Dendritic cell treated with granulocyte-macrophage colony-stimulating factor and Interleukin-4, amounts not matched to agents 40 ng/mL and 50 ng/mL, for 4 days (primary cell): ENCODE measurements around the gene SUV39H1.
A peak's percentile ranks its signal among the peaks of the same experiment; 100 is the strongest.
"Not testable (repeated sequence)": the region's sequence is repeated elsewhere in the genome, so short reads cannot be mapped to it uniquely, and the experiment has no call there.

Experiments
- H3K27ac Mint-ChIP-seq: one replicate; pipeline ENCODE4 v1.8.0; 2022; ENCODE audit warnings: mild to moderate bottlenecking, mixed read lengths
- H3K27me3 Mint-ChIP-seq: one replicate; pipeline ENCODE4 v1.8.0; 2022; ENCODE audit warnings: mild to moderate bottlenecking, mixed read lengths
- H3K36me3 Mint-ChIP-seq: one replicate; pipeline ENCODE4 v1.8.0; 2022; ENCODE audit warnings: low read depth, mixed read lengths
- H3K4me1 Mint-ChIP-seq: one replicate; pipeline ENCODE4 v1.8.0; 2022; ENCODE audit warnings: low read depth, mixed read lengths
- H3K4me3 Mint-ChIP-seq: one replicate; pipeline ENCODE4 v1.8.0; 2022; ENCODE audit warnings: mild to moderate bottlenecking, moderate library complexity, mixed read lengths
- H3K9me3 Mint-ChIP-seq: one replicate; pipeline ENCODE4 v1.8.0; 2022; ENCODE audit warnings: mixed read lengths
- intact Hi-C: fragments of 100-400 bp; cut with micrococcal nuclease; formaldehyde crosslinking; loops from one replicate; pipeline ENCODE4 v1.15.0; 2022

Gene SUV39H1

DNA sequence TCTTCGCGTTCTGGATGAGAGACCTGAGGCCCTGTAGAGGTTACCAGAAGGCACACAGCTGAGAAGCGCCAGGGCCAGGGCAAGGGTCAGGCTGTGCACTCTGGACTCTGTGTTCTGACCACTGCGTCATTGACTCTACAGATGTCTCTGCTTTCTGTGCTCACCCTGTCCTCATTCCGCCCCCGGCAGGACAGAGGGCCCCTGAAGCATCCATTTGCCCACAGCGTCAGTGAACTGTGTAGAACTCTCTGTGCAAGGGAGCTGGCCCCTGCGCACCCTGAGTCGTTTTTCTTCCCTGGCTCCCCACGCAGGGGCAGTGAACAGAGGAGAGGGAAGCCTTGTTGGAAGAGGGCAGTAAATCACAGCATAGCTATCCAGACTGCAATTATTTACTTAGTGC, 19.0 kb upstream of the SUV39H1 start:
- Mint-ChIP-seq H3K36me3 (peaks cover 10% of the 10 kb centered on the region), H3K4me3 (peak overlapping the region; percentile 92), H3K27ac (peak overlapping the region; percentile 96), H3K27me3 (no peaks in the 10 kb centered on the region), H3K4me1 (peaks cover 45% of the 10 kb centered on the region), H3K9me3 (no peaks in the 10 kb centered on the region)
- intact Hi-C loops: no loop called here

DNA sequence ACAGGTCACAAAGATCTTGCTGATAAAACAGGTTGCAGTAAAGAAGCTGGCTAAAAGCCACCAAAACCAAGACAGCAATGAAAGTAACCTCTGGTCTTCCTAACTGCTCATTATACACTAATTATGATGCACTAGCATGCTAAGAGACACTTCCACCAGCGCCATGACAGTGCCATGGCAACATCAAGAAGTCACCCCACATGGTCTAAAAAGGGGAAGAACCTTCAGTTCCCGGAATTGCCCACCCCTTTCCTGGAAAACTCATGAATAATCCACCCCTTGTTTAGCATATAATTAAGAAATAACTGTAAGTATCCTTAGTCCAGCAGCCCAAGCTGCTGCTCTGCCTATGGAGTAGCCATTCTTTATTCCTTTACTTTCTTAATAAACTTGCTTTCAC, 16.1 kb upstream of the SUV39H1 start:
- H3K27me3 Mint-ChIP-seq, H3K9me3 Mint-ChIP-seq, H3K4me3 Mint-ChIP-seq: not testable (repeated sequence)
- Mint-ChIP-seq H3K4me1 (peaks cover 70% of the 10 kb centered on the region), H3K36me3 (peaks cover 29% of the 10 kb centered on the region), H3K27ac (peak overlapping the region; percentile 99)
- intact Hi-C loops: loop anchor here (5.0 kb wide), 1 partner anchor 122 kb away; the partner anchor contains the start of gene HDAC6

DNA sequence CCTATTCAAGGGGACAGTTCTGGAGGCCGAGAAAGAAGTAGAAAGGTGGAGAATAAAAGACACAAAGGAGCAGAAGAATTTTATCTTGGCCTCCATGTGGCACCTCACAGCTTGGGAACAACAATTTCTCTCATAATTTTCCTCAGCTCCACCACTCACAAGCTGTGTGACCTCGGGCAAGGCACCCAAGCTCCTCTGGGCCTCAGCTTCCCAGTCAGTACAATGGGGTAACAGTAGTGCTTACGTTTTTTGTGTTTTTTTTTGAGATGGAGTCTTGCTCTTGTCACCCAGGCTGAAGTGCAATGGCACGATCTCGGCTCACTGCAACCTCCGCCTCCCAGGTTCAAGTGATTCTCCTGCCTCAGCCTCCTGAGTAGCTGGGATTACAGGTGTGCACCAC, 15.6 kb upstream of the SUV39H1 start:
- peak overlapping the region; percentile 99 for H3K27ac Mint-ChIP-seq
- intact Hi-C loops: loop anchor here (5.0 kb wide), 1 partner anchor 121 kb away; the partner anchor contains the start of gene HDAC6
- not testable (repeated sequence) for H3K27me3 Mint-ChIP-seq, H3K9me3 Mint-ChIP-seq, H3K4me3 Mint-ChIP-seq
- peaks cover 34% of the 10 kb centered on the region for H3K36me3 Mint-ChIP-seq
- peaks cover 75% of the 10 kb centered on the region for H3K4me1 Mint-ChIP-seq

DNA sequence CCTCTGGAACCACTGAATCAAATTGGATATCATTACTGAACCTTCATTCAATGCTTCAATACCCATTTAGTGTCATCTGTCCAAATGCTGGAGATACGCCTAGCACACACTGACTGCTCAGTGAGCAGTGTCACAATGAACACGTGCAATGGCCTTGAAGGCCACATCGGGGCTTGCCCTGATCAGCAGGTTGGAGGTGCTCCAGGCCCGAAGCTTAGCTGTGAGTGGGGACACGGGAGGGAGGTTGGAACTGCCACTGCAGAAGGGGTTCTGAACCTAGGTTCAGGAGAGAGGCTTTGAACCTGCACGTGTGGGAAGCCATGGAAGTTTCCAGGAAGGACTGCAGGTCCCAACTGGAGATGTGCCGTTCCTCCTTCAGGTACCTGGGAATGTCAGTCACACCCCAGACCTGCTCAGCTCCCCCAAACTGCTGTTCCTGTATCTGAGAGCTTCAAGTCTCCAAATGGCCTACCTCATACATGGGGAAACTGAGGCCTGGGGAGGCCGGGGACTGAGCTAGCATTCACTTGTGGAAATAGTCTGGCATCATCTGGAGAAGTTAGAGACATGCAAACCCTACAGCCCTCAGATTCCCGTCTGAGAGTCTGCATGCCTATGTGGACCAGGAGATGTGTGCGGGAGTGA, 14.9 kb upstream of the SUV39H1 start:
- intact Hi-C loops: loop anchor here (2.0 to 5.0 kb wide), 2 partner anchors 121 to 215 kb away; partner anchors contain the start of genes HDAC6, PQBP1 and TIMM17B
- H3K27me3 Mint-ChIP-seq: no peaks in the 10 kb centered on the region
- peaks cover 41% of the 10 kb centered on the region for H3K36me3 Mint-ChIP-seq
- H3K4me3 Mint-ChIP-seq: peak overlapping the region; percentile 99
- no peaks in the 10 kb centered on the region for H3K9me3 Mint-ChIP-seq
- H3K27ac Mint-ChIP-seq: peak overlapping the region; percentile 99
- H3K4me1 Mint-ChIP-seq: peaks cover 82% of the 10 kb centered on the region

DNA sequence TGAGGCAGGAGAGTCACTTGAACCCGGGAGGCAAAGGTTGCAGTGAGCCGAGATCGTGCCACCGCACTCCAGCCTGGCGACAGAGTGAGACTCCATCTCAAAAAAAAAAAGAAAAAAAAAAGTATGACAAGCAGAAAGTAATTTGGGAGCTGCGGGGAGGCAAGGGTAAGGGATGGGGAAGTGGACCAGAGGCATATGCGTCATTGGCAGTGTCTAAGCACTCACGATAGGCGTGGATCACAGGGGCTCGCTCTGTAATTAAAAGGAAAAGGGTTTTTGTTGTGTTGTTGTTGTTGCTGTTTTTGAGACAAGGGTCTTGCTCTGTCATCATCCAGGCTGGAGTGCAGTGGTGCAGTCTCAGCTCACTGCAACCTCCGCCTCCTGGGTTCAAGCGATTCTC, 13.7 kb upstream of the SUV39H1 start:
- not testable (repeated sequence) for H3K9me3 Mint-ChIP-seq, H3K27me3 Mint-ChIP-seq
- H3K36me3 Mint-ChIP-seq: peaks cover 42% of the 10 kb centered on the region
- peaks cover 83% of the 10 kb centered on the region for H3K4me1 Mint-ChIP-seq
- H3K27ac Mint-ChIP-seq: peak overlapping the region; percentile 99
- intact Hi-C loops: loop anchor here (1.0 to 5.0 kb wide), 3 partner anchors 14 to 214 kb away; partner anchors contain the start of genes HDAC6, PQBP1, SUV39H1 and TIMM17B
- H3K4me3 Mint-ChIP-seq: peak overlapping the region; percentile 99

DNA sequence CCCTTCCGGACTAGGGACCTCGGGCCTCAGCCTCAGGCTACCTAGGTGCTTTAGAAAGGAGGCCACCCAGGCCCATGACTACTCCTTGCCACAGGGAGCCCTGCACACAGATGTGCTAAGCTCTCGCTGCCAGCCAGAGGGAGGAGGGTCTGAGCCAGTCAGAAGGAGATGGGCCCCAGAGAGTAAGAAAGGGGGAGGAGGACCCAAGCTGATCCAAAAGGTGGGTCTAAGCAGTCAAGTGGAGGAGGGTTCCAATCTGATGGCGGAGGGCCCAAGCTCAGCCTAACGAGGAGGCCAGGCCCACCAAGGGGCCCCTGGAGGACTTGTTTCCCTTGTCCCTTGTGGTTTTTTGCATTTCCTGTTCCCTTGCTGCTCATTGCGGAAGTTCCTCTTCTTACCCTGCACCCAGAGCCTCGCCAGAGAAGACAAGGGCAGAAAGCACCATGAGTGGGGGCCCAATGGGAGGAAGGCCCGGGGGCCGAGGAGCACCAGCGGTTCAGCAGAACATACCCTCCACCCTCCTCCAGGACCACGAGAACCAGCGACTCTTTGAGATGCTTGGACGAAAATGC, 13.0 kb upstream of the SUV39H1 start, which contains the start of gene WAS:
TSS of gene WAS (plus strand) at position 389 of the 572 bp plus-strand sequence. CDS start at position 444, 55 bp downstream.
- intact Hi-C loops: loop anchor here (1.0 to 5.0 kb wide), 3 partner anchors 13 to 213 kb away; partner anchors contain the start of genes HDAC6, PQBP1, SUV39H1 and TIMM17B
- H3K27ac Mint-ChIP-seq: peak within 1 kb of the TSS; percentile 99
- H3K4me1 Mint-ChIP-seq: peaks cover 80% of the 10 kb centered on the region
- no peaks in the 10 kb centered on the region for H3K27me3 Mint-ChIP-seq
- H3K9me3 Mint-ChIP-seq: no peaks in the 10 kb centered on the region
- H3K36me3 Mint-ChIP-seq: peaks cover 49% of the 10 kb centered on the region
- peak within 1 kb of the TSS; percentile 99 for H3K4me3 Mint-ChIP-seq

DNA sequence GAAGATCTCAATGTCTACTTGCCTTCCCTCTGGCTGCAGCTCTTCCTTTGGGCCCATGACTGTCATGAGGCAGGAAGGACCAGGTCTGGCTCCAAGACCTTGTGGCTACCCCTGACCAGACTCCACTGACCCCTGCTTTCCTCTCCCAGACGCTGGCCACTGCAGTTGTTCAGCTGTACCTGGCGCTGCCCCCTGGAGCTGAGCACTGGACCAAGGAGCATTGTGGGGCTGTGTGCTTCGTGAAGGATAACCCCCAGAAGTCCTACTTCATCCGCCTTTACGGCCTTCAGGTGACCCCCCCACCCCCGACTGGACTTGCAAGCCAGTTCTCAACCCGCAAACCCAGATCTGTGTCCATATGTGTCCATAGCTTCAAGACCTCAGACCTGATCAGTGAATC, 12.4 kb upstream of the SUV39H1 start:
- Mint-ChIP-seq H3K27me3 (no peaks in the 10 kb centered on the region), H3K4me1 (peaks cover 80% of the 10 kb centered on the region), H3K9me3 (no peaks in the 10 kb centered on the region)

DNA sequence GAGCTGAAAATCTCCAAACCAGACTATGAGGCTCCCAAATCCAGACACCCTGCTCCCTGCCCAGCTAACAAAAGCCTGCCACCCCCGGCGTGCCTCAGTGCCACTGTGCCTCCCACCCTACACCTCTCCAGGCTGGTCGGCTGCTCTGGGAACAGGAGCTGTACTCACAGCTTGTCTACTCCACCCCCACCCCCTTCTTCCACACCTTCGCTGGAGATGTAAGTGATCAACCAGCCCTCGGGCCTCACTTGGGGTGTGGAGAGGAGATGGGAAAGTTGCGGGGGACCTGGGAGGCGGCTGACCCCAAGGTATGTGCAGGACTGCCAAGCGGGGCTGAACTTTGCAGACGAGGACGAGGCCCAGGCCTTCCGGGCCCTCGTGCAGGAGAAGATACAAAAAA, 11.1 kb upstream of the SUV39H1 start:
- H3K27ac Mint-ChIP-seq: peak overlapping the region; percentile 99
- intact Hi-C loops: no loop called here
- peak overlapping the region; percentile 99 for H3K4me3 Mint-ChIP-seq
- peaks cover 68% of the 10 kb centered on the region for H3K36me3 Mint-ChIP-seq
- peaks cover 71% of the 10 kb centered on the region for H3K4me1 Mint-ChIP-seq
- H3K9me3 Mint-ChIP-seq: no peaks in the 10 kb centered on the region
- H3K27me3 Mint-ChIP-seq: no peaks in the 10 kb centered on the region

More for the DNA sequence above, 12.4 kb upstream of the SUV39H1 start:
- Mint-ChIP-seq H3K4me3 (peak overlapping the region; percentile 99), H3K36me3 (peaks cover 56% of the 10 kb centered on the region), H3K27ac (peak overlapping the region; percentile 99)
- intact Hi-C loops: loop anchor here (5.0 kb wide), 1 partner anchor 118 kb away; the partner anchor contains the start of gene HDAC6

DNA sequence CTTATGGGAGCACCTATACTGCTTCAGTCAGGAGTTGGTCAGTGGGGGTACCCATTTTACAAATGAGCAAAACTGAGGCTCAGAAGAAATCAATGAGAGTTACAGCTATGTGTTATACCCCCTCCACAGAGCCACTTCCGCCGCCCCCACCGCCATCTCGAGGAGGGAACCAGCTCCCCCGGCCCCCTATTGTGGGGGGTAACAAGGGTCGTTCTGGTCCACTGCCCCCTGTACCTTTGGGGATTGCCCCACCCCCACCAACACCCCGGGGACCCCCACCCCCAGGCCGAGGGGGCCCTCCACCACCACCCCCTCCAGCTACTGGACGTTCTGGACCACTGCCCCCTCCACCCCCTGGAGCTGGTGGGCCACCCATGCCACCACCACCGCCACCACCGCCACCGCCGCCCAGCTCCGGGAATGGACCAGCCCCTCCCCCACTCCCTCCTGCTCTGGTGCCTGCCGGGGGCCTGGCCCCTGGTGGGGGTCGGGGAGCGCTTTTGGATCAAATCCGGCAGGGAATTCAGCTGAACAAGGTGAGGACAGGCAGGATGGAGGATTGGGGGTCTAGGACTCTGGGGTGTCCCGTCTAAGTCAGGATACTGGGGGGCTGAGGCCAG, 7.9 kb upstream of the SUV39H1 start:
- peaks cover 82% of the 10 kb centered on the region for H3K36me3 Mint-ChIP-seq
- no peaks in the 10 kb centered on the region for H3K27me3 Mint-ChIP-seq
- H3K4me3 Mint-ChIP-seq: no peak overlapping the region
- no peak overlapping the region for H3K27ac Mint-ChIP-seq
- peaks cover 43% of the 10 kb centered on the region for H3K4me1 Mint-ChIP-seq
- H3K9me3 Mint-ChIP-seq: no peaks in the 10 kb centered on the region
- intact Hi-C loops: no loop called here

DNA sequence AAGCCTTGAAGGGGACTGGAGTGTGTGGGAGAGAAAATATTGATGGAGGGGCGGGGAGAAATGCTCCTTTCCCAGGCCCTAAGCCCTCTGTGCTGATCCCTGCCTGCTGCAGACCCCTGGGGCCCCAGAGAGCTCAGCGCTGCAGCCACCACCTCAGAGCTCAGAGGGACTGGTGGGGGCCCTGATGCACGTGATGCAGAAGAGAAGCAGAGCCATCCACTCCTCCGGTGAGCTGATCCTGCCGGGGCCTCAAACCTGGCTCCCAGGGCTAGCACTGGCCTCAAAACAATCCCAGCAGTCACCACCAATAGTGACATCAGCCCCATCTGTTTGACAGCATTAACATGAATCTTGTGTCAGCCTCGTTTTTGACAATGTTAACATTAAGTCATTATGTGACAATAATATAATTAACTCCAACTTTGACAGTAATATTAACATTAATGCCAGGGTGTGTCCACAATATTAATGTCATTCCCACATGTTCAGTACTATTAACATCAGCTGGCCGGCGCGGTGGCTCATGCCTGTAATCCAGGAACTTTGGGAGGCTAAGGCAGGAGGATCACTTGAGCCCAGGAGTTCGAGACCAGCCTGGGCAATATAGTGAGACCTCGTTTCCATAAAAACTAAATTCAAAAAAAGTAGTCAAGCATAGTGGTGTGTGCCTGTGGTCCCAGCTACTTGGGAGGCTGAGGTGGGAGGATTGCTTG, 7.2 kb upstream of the SUV39H1 start:
- intact Hi-C loops: no loop called here
- peaks cover 38% of the 10 kb centered on the region for H3K4me1 Mint-ChIP-seq
- H3K27ac Mint-ChIP-seq: no peak overlapping the region
- no peaks in the 10 kb centered on the region for H3K27me3 Mint-ChIP-seq
- H3K4me3 Mint-ChIP-seq: no peak overlapping the region
- H3K36me3 Mint-ChIP-seq: peaks cover 75% of the 10 kb centered on the region
- H3K9me3 Mint-ChIP-seq: no peaks in the 10 kb centered on the region

DNA sequence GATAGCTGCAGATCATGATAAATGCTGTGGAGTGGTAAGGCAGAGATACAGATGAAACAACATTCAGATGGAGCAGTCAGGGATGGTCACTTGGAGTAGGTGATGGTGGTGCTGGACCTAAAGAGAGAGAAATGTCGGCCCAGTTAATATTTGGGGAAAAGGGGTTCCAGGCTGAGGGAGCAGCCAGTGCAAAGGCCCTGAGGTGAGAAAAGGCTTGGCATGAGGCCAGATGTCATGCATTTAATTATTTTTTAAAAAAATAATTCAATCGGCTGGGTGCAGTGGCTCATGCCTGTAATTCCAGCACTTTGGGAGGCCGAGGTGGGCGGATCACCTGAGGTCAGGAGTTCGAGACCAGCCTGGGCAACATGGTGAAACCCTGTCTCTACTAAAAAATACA, 4.8 kb upstream of the SUV39H1 start:
- H3K27ac Mint-ChIP-seq, intact Hi-C loops, H3K4me3 Mint-ChIP-seq, H3K9me3 Mint-ChIP-seq, H3K27me3 Mint-ChIP-seq: not testable (repeated sequence)
- Mint-ChIP-seq H3K36me3 (peaks cover 60% of the 10 kb centered on the region), H3K4me1 (peaks cover 31% of the 10 kb centered on the region)

DNA sequence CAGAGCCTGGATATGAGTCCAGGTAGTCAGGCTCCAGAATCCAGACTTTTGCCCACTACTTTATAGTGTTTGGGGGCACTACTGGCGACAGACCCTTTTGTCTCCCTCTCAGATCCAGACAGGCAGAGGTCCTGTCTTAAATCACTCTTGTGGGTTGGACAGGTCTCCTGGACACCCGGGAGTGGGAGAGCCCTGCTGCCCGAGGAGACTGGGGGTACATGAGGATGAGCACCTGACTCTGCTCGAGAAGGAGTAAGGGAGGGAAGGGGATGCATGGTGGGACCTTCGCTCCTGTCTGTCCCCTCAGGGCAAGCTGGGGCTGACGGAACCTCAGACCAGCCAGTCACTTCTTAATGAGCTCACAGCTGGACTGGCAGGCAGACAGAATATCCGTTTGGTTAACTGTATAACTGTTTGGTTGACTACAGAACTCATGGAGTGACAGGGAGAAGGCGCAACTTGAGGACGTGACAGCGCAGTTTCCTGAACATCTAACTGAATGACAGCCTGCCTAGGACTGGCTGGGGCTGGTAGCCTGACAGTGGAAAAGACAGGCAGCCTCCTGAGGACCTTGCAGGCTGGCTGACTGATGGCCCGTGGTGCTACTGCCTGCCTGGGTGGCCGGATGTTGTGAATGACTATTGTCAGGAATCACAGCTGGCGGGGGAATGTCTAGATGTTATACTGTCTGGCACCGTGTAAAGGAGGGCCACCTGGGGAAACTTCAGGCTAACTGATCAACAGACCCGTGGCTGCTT, 1.6 kb upstream of the SUV39H1 start:
- Mint-ChIP-seq H3K4me3 (peak overlapping the region; percentile 86), H3K9me3 (no peaks in the 10 kb centered on the region), H3K27me3 (no peaks in the 10 kb centered on the region), H3K4me1 (peaks cover 23% of the 10 kb centered on the region), H3K36me3 (peaks cover 41% of the 10 kb centered on the region), H3K27ac (peak overlapping the region; percentile 97)
- intact Hi-C loops: loop anchor here (5.0 kb wide), 1 partner anchor 107 kb away; the partner anchor contains the start of gene HDAC6

DNA sequence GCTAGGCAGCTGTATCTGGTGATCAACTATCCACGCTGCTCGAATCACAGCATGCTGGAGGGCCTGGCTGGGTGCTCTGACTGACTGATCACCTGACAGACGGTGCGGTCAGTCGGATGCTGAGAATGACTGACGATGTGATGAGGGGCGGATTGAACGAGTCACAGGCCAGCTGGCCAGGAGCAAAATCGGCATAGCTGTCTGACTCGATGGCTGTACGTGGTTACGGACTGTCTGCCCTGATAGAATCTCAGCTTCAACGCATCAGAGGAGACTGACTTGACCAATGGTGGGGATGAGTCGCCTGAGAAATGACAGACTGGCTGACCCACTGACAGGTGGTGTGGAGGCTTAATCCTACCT, 1.0 kb upstream of the SUV39H1 start:
- Mint-ChIP-seq H3K4me3 (peak overlapping the region; percentile 86), H3K27me3 (no peaks in the 10 kb centered on the region), H3K4me1 (peaks cover 26% of the 10 kb centered on the region), H3K36me3 (peaks cover 41% of the 10 kb centered on the region), H3K27ac (peak overlapping the region; percentile 97), H3K9me3 (no peaks in the 10 kb centered on the region)
- intact Hi-C loops: loop anchor here (5.0 kb wide), 1 partner anchor 107 kb away; the partner anchor contains the start of gene HDAC6
